Ascending aorta (tissue), 2 donors: ENCODE measurements around the gene ACP5. TPM values are rescaled to one million over a fixed set of nuclear protein-coding genes. Genes with fewer than 3 reads are reported as not detected.
"Not testable (repeated sequence)": the region's sequence is repeated elsewhere in the genome, so short reads cannot be mapped to it uniquely, and the experiment has no call there.

Source experiments
- DNase-seq, 2 donors: peaks; one replicate each; pipeline ENCODE4 v3.0.0-alpha.2; 2019; ENCODE audit warnings: low spot score in 2 of 2
- H3K27ac ChIP-seq, 2 donors: fragments of 200-600 bp; sonication (generic); one replicate each; pipeline ENCODE4 v1.5.1; 2016 to 2017; ENCODE audit warnings: mild to moderate bottlenecking in 1 of 2
- H3K27me3 ChIP-seq: fragments of 200-600 bp; sonication (generic); one replicate; pipeline ENCODE4 v1.5.1; 2017
- H3K36me3 ChIP-seq, 2 donors: fragments of 200-600 bp; sonication (generic); one replicate each; pipeline ENCODE4 v1.5.1; 2016
- H3K4me1 ChIP-seq, 2 donors: fragments of 200-600 bp; sonication (generic); one replicate each; pipeline ENCODE4 v1.5.1; 2016 to 2017; ENCODE audit warnings: mild to moderate bottlenecking in 1 of 2
- H3K4me3 ChIP-seq, 2 donors: fragments of 200-600 bp; sonication (generic); one replicate each; pipeline ENCODE4 v1.5.1; 2016 to 2017; ENCODE audit warnings: mild to moderate bottlenecking in 1 of 2
- H3K9me3 ChIP-seq, 2 donors: fragments of 200-600 bp; sonication (generic); one replicate each; pipeline ENCODE4 v1.5.1; 2016
- intact Hi-C: fragments of 100-400 bp; cut with DNase I; formaldehyde crosslinking; loops from one replicate; pipeline ENCODE4 v1.15.1; 2023
- total RNA-seq: library from RNA; depleted of rRNA; stranded (reverse); fragments of >200 nt; gene quantifications from one replicate; pipeline ENCODE4 v1.1.0, GENCODE V29; 2016
- TF ChIP-seq, protein P1 (sequence below), 3 experiments: fragments of 200-600 bp in 2 of 3; fragments of 450-650 bp in 1 of 3; sonication (generic) in 2 of 3; IDR thresholded peaks; one replicate each; pipeline ENCODE4 v1.5.1; 2016 to 2019; ENCODE audit warnings: antibody characterized with exemption in 3 of 3, mild to moderate bottlenecking in 1 of 3, moderate library complexity in 1 of 3

The ACP5 gene
- total RNA-seq, 1 donor from 2014 or later, result not detected

DNA sequence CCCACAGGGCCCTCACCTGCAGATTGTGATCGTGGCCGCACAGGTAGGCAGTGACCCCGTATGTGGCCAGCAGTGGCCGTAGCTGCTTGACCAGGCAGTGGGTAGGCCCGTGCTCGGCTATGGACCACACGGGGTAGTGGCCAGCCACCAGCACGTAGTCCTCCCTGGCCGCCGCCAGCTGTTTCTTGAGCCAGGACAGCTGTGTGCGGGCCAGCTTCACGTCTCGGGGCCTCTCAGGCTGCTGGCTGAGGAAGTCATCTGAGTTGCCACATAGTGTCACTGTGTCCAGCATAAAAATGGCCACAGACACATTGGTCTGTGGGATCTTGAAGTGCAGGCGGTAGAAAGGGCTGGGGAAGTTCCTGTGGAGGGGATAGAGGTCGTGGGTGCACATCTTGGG lies 1.2 kb downstream of the ACP5 start:
- peaks cover 0 to 3% of the 10 kb centered on the region in 2 donors for H3K4me1 ChIP-seq
- no peak overlapping the region for H3K27ac ChIP-seq
- H3K4me3 ChIP-seq, result no peak overlapping the region
- TF ChIP-seq, protein P1, sequence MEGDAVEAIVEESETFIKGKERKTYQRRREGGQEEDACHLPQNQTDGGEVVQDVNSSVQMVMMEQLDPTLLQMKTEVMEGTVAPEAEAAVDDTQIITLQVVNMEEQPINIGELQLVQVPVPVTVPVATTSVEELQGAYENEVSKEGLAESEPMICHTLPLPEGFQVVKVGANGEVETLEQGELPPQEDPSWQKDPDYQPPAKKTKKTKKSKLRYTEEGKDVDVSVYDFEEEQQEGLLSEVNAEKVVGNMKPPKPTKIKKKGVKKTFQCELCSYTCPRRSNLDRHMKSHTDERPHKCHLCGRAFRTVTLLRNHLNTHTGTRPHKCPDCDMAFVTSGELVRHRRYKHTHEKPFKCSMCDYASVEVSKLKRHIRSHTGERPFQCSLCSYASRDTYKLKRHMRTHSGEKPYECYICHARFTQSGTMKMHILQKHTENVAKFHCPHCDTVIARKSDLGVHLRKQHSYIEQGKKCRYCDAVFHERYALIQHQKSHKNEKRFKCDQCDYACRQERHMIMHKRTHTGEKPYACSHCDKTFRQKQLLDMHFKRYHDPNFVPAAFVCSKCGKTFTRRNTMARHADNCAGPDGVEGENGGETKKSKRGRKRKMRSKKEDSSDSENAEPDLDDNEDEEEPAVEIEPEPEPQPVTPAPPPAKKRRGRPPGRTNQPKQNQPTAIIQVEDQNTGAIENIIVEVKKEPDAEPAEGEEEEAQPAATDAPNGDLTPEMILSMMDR (IDR thresholded peaks at IDR 0.05), result no peak
- peaks cover 7% of the 10 kb centered on the region for H3K27me3 ChIP-seq
- intact Hi-C loops, result no loop called here
- no peak for DNase-seq
- no peaks in the 10 kb centered on the region for H3K9me3 ChIP-seq
- no peaks in the 10 kb centered on the region for H3K36me3 ChIP-seq

DNA sequence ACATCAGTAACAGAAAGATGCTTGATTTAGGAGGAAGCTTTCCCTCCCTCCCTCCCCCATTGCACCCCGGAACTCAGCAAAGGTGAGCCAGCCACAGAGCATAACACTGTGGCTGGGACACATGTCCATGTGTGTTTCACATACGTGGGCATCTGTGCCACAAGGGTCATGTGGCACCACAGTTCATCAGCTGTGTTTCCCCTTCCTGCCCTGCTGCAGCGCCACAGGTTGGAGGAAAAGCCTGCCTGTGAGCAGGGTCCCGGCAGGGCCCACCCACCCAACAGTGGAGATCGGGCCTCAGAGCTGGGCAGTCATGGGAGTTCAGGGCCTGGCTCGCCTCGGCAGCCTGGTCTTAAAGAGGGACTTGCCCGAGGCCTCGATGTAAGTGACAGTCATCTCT lies 2.8 kb downstream of the ACP5 start:
- intact Hi-C loops, result no loop called here
- TF ChIP-seq, protein P1 (IDR thresholded peaks at IDR 0.05), result no peak
- H3K27me3 ChIP-seq, result peaks cover 7% of the 10 kb centered on the region
- no peaks in the 10 kb centered on the region for H3K36me3 ChIP-seq
- peaks cover 0 to 3% of the 10 kb centered on the region in 2 donors for H3K4me1 ChIP-seq
- no peak overlapping the region for H3K27ac ChIP-seq
- H3K4me3 ChIP-seq, result no peak overlapping the region
- no peaks in the 10 kb centered on the region for H3K9me3 ChIP-seq
- DNase-seq, result no peak

DNA sequence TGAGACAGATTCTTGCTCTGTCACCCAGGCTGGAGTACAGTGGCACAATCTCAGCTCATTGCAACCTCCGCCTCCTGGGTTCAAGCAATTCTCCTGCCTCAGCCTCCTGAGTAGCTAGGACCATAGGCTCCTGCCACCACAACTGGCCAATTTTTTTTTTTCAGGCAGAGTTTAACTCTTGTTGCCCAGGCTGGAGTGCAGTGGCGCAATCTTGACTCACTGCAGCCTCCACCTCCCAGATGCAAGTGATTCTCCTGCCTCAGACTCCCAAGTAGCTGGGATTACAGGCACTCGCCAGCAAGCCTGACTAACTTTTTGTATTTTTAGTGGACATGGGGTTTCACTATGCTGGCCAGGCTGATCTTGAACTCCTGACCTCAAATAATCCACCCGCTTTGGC lies 3.7 kb downstream of the ACP5 start:
- H3K4me1 ChIP-seq, DNase-seq, H3K4me3 ChIP-seq, intact Hi-C loops, H3K9me3 ChIP-seq, H3K27ac ChIP-seq, H3K36me3 ChIP-seq, H3K27me3 ChIP-seq: not testable (repeated sequence)

DNA sequence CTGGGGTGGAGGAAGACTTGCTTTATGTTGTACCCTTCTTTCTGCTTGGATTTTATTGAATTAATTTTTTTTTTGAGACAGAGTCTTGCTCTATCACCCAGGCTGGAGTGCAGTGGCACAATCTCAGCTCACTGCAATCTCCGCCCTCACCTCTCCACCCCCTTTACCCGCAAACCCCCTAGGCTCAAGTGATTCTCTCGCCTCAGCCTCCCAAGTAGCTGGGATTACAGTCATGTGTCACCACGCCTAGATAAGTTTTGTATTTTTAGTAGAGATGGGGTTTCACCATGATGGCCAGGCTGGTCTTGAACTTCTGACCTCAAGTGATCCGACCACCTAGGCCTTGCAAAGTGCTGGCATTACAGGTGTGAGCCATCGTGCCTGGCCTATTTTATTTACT lies 4.1 kb downstream of the ACP5 start:
- H3K36me3 ChIP-seq, H3K4me3 ChIP-seq, H3K27me3 ChIP-seq, H3K4me1 ChIP-seq, DNase-seq, H3K9me3 ChIP-seq, H3K27ac ChIP-seq, intact Hi-C loops: not testable (repeated sequence)

DNA sequence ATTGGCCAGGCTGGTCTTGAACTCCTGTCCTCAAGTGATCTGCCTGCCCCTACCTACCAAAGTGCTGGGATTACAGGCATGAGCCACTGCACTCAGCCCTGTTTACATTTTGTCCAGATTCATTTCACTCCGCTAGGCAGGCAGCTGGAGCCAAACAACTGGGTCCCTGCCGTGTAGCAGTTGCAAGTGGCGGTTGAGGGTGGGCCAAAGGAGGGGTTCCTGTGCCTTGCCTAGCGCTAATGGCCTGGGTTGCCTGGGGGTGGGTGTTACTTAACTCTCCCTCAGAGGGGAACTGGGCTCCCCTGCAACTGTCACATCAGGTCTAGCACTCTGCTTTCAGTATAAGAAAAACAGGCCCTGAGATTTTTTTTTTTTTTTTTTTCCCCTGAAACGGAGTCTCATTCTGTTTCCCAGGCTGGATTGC lies 7.4 kb downstream of the ACP5 start:
- no peaks in the 10 kb centered on the region for H3K36me3 ChIP-seq

DNA sequence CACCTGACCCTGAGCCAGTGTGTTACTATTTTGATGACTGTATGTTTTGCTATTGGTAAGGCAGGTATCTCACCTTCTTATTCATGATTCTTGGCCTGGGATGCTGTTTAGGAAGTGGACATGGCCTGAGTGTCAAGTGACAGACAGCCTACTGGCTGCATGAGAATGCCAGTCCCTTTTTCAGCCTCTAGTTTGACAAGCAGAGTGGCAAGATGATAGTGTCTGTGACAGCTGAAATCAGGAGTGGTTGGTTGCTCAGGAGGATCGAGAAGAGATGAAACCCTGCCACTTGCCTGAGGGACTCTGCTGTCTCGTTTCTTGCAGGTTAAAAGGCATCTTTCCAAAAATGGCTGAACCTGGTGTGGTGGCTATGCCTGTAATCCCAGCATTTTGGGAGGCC lies 11.3 kb downstream of the ACP5 start:
- intact Hi-C loops, result no loop called here
- no peak overlapping the region for H3K27ac ChIP-seq
- H3K27me3 ChIP-seq, result no peaks in the 10 kb centered on the region
- H3K9me3 ChIP-seq, result no peaks in the 10 kb centered on the region
- TF ChIP-seq, protein P1 (IDR thresholded peaks at IDR 0.05), result no peak
- H3K4me3 ChIP-seq, result no peak overlapping the region
- no peak for DNase-seq
- no peaks in the 10 kb centered on the region for H3K4me1 ChIP-seq
- H3K36me3 ChIP-seq, result no peaks in the 10 kb centered on the region

More for the DNA sequence above, 7.4 kb downstream of the ACP5 start:
- intact Hi-C loops, result no loop called here
- H3K4me1 ChIP-seq, result no peaks in the 10 kb centered on the region
- TF ChIP-seq, protein P1 (IDR thresholded peaks at IDR 0.05), result no peak
- no peak for DNase-seq
- no peaks in the 10 kb centered on the region for H3K27me3 ChIP-seq
- H3K9me3 ChIP-seq, result no peaks in the 10 kb centered on the region
- no peak overlapping the region for H3K4me3 ChIP-seq
- H3K27ac ChIP-seq, result no peak overlapping the region

DNA sequence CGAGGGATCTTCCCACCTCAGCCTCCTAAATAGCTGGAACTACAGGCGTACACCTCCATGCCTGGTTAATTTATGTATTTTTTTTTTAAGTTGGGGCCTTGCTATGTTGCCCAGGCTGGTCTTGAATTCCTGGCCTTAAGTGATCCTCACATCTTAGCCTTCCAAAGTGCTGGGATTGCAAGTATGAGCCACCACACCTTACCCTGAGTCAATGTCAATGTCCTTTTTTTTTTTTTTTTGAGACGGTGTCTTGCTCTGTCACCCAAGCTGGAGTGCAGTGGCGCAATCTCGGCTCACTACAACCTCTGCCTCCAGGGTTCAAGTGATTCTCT lies 11.8 kb downstream of the ACP5 start:
- DNase-seq, H3K9me3 ChIP-seq, H3K4me3 ChIP-seq, H3K27me3 ChIP-seq, H3K4me1 ChIP-seq, H3K27ac ChIP-seq, H3K36me3 ChIP-seq, intact Hi-C loops: not testable (repeated sequence)

DNA sequence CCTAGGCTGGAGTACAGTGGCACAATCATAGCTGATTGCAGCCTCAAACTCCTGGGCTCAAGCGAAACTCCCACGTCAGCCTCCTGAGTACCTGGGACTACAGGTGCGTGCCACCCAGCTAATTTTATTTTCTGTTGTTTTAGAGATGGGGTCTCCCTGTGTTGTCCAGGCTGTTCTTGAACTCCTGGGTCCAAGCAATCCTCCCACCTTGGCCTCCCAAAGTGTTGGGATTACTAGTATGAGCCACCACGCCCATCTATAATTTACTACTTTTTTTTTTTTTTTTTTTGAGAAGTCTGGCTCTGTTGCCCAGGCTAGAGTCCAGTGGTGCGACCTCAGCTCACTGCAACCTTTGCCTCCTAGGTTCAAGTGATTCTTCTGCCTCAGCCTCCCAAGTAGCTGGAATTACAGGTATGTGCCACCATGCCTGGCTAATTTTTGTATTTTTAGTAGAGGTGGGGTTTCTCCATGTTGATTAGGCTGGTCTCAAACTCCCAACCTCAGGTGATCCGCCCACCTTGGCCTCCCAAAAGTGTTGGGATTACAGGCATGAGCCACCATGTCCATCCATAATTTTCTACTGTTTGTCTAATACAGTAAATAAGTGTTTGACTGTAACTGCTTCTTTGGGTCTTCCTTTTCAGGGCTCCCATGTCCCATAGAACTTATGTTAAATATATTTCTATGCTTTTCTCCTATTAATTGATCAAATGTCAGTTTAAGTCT lies 13.2 kb downstream of the ACP5 start:
- not testable (repeated sequence) for H3K27ac ChIP-seq, H3K27me3 ChIP-seq, H3K36me3 ChIP-seq, DNase-seq, H3K4me3 ChIP-seq, H3K9me3 ChIP-seq
- H3K4me1 ChIP-seq, result peaks cover 0 to 11% of the 10 kb centered on the region in 2 donors
- intact Hi-C loops, result loop anchor here (5.0 kb wide), 1 partner anchor 33 kb away; the partner anchor contains the start of gene ZNF627
